Right lobe of liver (tissue), 6 donors: ENCODE results near the gene PRKCD. TPM values are rescaled to one million over a fixed set of nuclear protein-coding genes. Genes with fewer than 3 reads are reported as not detected.

Source experiments
- ATAC-seq, 4 donors: fragments of 200-7000 bp; cut with Tn5 transposase; one replicate each; pipeline ENCODE4 v1.9.1; 2020; ENCODE audit warnings: mild to moderate bottlenecking in 4 of 4, moderate library complexity in 4 of 4
- DNase-seq, 3 donors: peaks; one replicate each; pipeline ENCODE4 v3.0.0-alpha.2; 2020
- H3K27ac ChIP-seq, 3 donors: fragments of 200-600 bp; one replicate each; pipeline ENCODE4 v1.8.0; 2022
- H3K27me3 ChIP-seq, 2 donors: fragments of 200-600 bp; one replicate each; pipeline ENCODE4 v1.8.0; 2022
- H3K36me3 ChIP-seq, 4 donors: fragments of 200-600 bp; sonication (generic) in 1 of 4; one replicate each; pipeline versions ENCODE4 v1.5.1 to v1.8.0; 2017 to 2022; ENCODE audit warnings: control low read depth in 1 of 4
- H3K4me1 ChIP-seq, 4 donors: fragments of 200-600 bp; sonication (generic) in 1 of 4; one replicate each; pipeline versions ENCODE4 v1.5.1 to v1.8.0; 2017 to 2022; ENCODE audit warnings: control low read depth in 1 of 4
- H3K4me3 ChIP-seq, 3 donors: fragments of 200-600 bp; one replicate each; pipeline ENCODE4 v1.8.0; 2022
- H3K9me3 ChIP-seq, 4 donors: fragments of 200-600 bp; sonication (generic) in 1 of 4; one replicate each; pipeline versions ENCODE4 v1.5.1 to v1.8.0; 2017 to 2022; ENCODE audit warnings: control low read depth in 1 of 4
- POLR2A ChIP-seq: fragments of 450-650 bp; IDR thresholded peaks from one replicate; pipeline ENCODE4 v1.6.1; 2017; ENCODE audit warnings: antibody characterized with exemption, mild to moderate bottlenecking
- WGBS: methylation state at CpG from one replicate; pipeline ENCODE4 v1.1.6; 2018; ENCODE audit warnings: low coverage, low lambda C conversion rate; ENCODE audit not compliant: insufficient coverage; ENCODE audit errors: missing lambda C conversion rate; 5-methylcytosine and 5-hydroxymethylcytosine counted together
- intact Hi-C, 2 donors: fragments of 100-400 bp; cut with DNase I; formaldehyde crosslinking; loops; one replicate each; pipeline versions ENCODE4 v1.11.2 to v1.14.1; 2022
- total RNA-seq, 6 experiments: library from RNA; depleted of rRNA in 2 of 6; stranded (reverse); fragments of >200 nt in 2 of 6; fragmentation: NEBNext Ultra II Directional in 3 of 6; extraction: Animal tissue kit (Norgen Biotek cat#: 25700) in 3 of 6; gene quantifications; one replicate each; pipeline versions ENCODE4 v1.1.0 to v1.2.4, GENCODE V29; 2016 to 2023
- TF ChIP-seq, protein P1 (sequence below), 4 donors: fragments of 200-600 bp in 3 of 4; fragments of 450-650 bp in 1 of 4; IDR thresholded peaks; one replicate each; pipeline versions ENCODE4 v1.5.1 to v1.8.0; 2016 to 2022; ENCODE audit warnings: antibody characterized with exemption in 4 of 4, mild to moderate bottlenecking in 2 of 4
- donor health status: DM: no; HTN: yes; CAD: no.
- donor health status: DM: no; HTN: no; CAD: no.
- donor health status: DM: no; HTN: no; CAD: no.
- donor health status: DM: no; HTN: yes; CAD: no.
- donor health status: DM: no; HTN: yes; CAD: no.

Gene PRKCD
- total RNA-seq, 6 experiments from 2014 or later: 3.5 to 8.3 (median 5.1) TPM

DNA sequence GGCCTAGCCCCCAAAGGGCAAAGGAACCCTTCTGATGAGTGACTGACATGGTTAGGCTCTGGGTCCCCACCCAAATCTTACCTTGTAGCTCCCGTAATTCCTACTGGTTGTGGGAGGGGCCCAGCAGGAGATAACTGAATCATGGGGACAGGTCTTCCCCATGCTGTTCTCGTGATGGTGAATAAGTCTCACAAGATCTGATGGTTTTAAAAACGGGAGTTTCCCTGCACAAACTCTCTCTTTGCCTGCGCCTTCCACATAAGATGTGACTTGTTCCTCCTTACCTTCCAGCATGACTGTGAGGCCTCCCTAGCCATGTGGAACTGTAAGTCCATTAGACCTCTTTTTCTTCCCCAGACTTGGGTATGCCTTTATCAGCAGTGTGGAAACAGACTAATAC lies 77.9 kb downstream of the PRKCD start:
- H3K36me3 ChIP-seq: peaks cover 0 to 42% (median 10%) of the 10 kb centered on the region in 4 donors
- DNase-seq: no peak
- H3K4me3 ChIP-seq: no peak overlapping the region
- no peaks in the 10 kb centered on the region for H3K27me3 ChIP-seq
- WGBS: no CpG with 5 or more reads among the region's 4 CpGs
- H3K4me1 ChIP-seq: peaks cover 0 to 57% (median 18%) of the 10 kb centered on the region in 4 donors
- intact Hi-C loops: no loop called here
- TF ChIP-seq, protein P1, sequence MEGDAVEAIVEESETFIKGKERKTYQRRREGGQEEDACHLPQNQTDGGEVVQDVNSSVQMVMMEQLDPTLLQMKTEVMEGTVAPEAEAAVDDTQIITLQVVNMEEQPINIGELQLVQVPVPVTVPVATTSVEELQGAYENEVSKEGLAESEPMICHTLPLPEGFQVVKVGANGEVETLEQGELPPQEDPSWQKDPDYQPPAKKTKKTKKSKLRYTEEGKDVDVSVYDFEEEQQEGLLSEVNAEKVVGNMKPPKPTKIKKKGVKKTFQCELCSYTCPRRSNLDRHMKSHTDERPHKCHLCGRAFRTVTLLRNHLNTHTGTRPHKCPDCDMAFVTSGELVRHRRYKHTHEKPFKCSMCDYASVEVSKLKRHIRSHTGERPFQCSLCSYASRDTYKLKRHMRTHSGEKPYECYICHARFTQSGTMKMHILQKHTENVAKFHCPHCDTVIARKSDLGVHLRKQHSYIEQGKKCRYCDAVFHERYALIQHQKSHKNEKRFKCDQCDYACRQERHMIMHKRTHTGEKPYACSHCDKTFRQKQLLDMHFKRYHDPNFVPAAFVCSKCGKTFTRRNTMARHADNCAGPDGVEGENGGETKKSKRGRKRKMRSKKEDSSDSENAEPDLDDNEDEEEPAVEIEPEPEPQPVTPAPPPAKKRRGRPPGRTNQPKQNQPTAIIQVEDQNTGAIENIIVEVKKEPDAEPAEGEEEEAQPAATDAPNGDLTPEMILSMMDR (IDR thresholded peaks at IDR 0.05): no peak
- TF ChIP-seq POLR2A: no peak
- no peaks in the 10 kb centered on the region for H3K9me3 ChIP-seq
- no peak for ATAC-seq
- peak overlapping the region; percentile 31 to 67 (median 60) for H3K27ac ChIP-seq

DNA sequence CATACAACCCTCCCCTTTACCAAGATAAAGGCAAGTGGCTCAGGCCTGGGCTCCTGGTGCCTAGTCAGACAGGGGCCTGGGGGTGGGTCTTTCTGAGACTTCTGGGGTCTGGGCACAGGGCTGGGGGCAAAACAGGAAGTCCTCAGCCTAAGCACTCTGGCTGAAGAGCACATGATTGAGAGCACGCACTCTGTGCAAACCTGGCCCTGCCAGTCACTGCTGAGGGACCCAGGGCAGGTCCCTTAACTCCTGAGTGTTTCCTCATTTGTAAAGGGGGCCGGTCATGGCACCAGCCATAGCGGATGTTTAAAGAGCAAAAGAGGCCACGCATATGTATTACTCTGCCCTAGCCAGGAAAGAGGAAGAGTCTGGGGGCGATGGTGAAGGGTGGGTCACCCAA lies 78.8 kb downstream of the PRKCD start:
- Histone ChIP-seq H3K9me3 (no peaks in the 10 kb centered on the region), H3K4me3 (no peak overlapping the region), H3K27me3 (no peaks in the 10 kb centered on the region), H3K4me1 (peaks cover 0 to 60% (median 18%) of the 10 kb centered on the region in 4 donors), H3K27ac (peak overlapping the region in 1 of 3 donors; percentile 37), H3K36me3 (peaks cover 0 to 33% (median 9%) of the 10 kb centered on the region in 4 donors)
- TF ChIP-seq, protein P1 (IDR thresholded peaks at IDR 0.05): no peak
- TF ChIP-seq POLR2A: no peak
- whole genome bisulfite sequencing: 78% methylated on average over 3 of the region's 5 CpGs
- ATAC-seq: no peak
- DNase-seq: no peak
- intact Hi-C loops: no loop called here

DNA sequence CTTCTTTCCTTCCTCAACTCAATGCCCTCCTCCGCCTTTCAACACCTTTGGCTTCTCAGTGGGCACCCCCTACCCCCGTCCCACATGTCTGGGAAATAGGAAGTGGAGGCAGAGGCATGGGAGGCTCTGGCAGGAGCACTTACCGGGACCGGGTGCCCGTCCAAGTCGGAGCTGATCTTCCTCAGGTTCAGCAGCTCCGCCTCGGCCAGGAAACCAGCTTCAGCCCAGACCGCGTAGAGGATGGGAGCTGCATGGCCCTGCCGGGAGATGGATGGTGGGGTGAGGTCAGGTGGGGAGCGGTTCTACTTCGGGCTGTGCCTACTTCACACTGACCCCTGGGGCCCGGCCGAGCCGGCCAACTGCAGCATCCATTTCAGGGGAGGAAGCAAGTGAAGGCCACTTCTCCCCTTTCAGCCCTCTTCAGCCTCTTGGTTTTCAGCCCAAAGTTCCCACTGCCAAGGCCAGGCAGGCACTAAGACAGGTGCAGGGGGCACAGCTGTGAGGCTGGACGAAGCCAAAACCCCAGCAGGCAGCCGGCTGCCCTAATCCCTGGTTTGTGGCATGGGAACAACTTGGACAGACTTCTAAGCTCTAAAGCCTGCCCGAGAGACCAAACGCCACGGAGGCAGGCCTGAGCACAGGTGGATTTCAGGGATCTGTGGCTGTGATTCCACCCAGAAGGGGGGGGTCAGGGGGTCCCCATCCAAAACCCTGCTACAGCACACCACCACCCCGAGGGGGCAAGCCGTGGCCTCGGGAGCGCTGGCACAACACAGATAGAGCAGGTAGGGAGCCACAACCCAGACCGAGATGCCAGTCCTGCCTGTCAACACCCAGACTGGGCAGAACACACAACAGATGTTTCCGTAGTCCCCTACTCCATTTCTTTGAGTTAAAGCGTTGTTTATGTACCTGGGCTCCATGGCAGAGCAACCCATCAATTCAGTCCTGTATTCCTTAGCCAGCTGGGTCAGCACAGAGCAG lies 80.3 kb downstream of the PRKCD start:
- Histone ChIP-seq H3K27ac (no peak overlapping the region), H3K4me1 (peaks cover 0 to 52% (median 13%) of the 10 kb centered on the region in 4 donors), H3K4me3 (no peak overlapping the region), H3K36me3 (peaks cover 0 to 27% (median 9%) of the 10 kb centered on the region in 4 donors), H3K9me3 (no peaks in the 10 kb centered on the region), H3K27me3 (no peaks in the 10 kb centered on the region)
- ATAC-seq (no peak), DNase-seq (no peak)
- TF ChIP-seq POLR2A: no peak
- TF ChIP-seq, protein P1 (IDR thresholded peaks at IDR 0.05): no peak
- intact Hi-C loops: no loop called here
- WGBS: 65% methylated on average over 6 of the region's 28 CpGs

DNA sequence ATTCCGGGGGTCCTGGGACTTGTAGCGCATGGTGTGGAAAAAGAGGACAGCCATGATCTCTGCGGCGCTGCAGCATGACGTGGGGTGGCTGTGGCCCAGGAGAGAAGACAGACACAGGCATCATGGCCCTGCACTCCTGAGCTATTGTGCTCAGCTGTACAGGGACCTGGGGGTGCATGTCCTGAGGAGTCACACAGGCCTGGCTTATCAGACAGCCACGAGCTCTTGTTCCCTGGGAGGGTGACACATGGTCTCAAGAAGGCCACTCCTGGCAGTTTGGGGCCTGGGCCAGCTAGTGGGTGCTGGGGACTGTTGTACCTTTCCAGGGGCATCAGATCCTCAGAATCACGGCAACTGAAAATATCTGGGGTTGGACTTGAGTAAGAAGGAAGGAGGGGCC lies 81.1 kb downstream of the PRKCD start:
- H3K4me1 ChIP-seq: peaks cover 0 to 43% (median 8%) of the 10 kb centered on the region in 4 donors
- H3K9me3 ChIP-seq: no peaks in the 10 kb centered on the region
- intact Hi-C loops: no loop called here
- DNase-seq (no peak), ATAC-seq (no peak)
- WGBS: 82% methylated on average over 5 of the region's 7 CpGs
- no peak overlapping the region for H3K4me3 ChIP-seq
- H3K27ac ChIP-seq: no peak overlapping the region
- TF ChIP-seq POLR2A: no peak
- TF ChIP-seq, protein P1 (IDR thresholded peaks at IDR 0.05): no peak
- no peaks in the 10 kb centered on the region for H3K27me3 ChIP-seq
- peaks cover 0 to 27% (median 9%) of the 10 kb centered on the region in 4 donors for H3K36me3 ChIP-seq

Other genes starting within 250 kb of the PRKCD start
- 10 to 100 TPM in 4 of 6 experiments, 1 to 10 TPM in 2; 9.2 to 14.0 (median 10.7) TPM for gene SFMBT1, start 115.1 kb upstream of the PRKCD start, total RNA-seq
- gene RFT1, start 30.8 kb upstream of the PRKCD start, total RNA-seq: 10 to 100 TPM in 4 of 6 experiments, 1 to 10 TPM in 2; 9.3 to 12.4 (median 10.4) TPM
- 100 to 1,000 TPM in 5 of 6 experiments, 10 to 100 TPM in 1; 98.9 to 257 (median 146) TPM for gene TKT, start 94.8 kb downstream of the PRKCD start, total RNA-seq
- 10 to 100 TPM in 1 of 6 experiments, 1 to 10 TPM in 5; 5.7 to 12.1 (median 7.1) TPM for gene DCP1A, start 186.3 kb downstream of the PRKCD start, total RNA-seq